Pancreas (tissue), 10 donors: Measurements from ENCODE around the gene CTXND1. TPM values are rescaled to one million over a fixed set of nuclear protein-coding genes. Genes with fewer than 3 reads are reported as not detected.

Experiments used
- ATAC-seq, 4 donors: fragments of 200-7000 bp; cut with Tn5 transposase; one replicate each; pipeline versions ENCODE4 v1.8.0 to v1.9.1; 2020; ENCODE audit warnings: mild to moderate bottlenecking in 4 of 4, moderate library complexity in 4 of 4
- DNase-seq, 6 donors: peaks; one replicate each; pipeline ENCODE4 v3.0.0-alpha.2; 2020
- FAIRE-seq: peaks from 2 replicates; lab custom pipeline; 2012; peaks lifted over from hg19 to GRCh38; lab: Jason Lieb, UNC
- H3K27ac ChIP-seq, 4 donors: fragments of 200-600 bp; sonication (generic); 1 replicate in 3 of 4; 2 replicates in 1 of 4; pipeline versions ENCODE4 v1.5.0 to v1.8.0; 2020
- H3K27me3 ChIP-seq, 4 donors: fragments of 200-600 bp; one replicate each; pipeline ENCODE4 v1.8.0; 2021
- H3K36me3 ChIP-seq, 3 donors: fragments of 200-600 bp; sonication (generic) in 1 of 3; one replicate each; pipeline versions ENCODE4 v1.5.0 to v1.8.0; 2020 to 2021
- H3K4me1 ChIP-seq, 3 donors: fragments of 200-600 bp; one replicate each; pipeline ENCODE4 v1.8.0; 2021
- H3K4me3 ChIP-seq, 4 donors: fragments of 200-600 bp; sonication (generic) in 2 of 4; one replicate each; pipeline versions ENCODE4 v1.5.0 to v1.8.0; 2020 to 2021
- H3K9me3 ChIP-seq, 4 donors: fragments of 200-600 bp; one replicate each; pipeline ENCODE4 v1.8.0; 2021
- WGBS, 2 donors: extraction: QIAGEN DNeasy Blood & Tissue Kit; methylation state at CpG; one replicate each; pipeline ENCODE4 v1.1.7; 2013; 5-methylcytosine and 5-hydroxymethylcytosine counted together
- intact Hi-C, 3 donors: fragments of 100-400 bp; cut with DNase I; formaldehyde crosslinking; loops; one replicate each; pipeline versions ENCODE4 v1.11.1 to v1.14.2; 2022
- polyA plus RNA-seq, 2 donors: library from polyadenylated mRNA; stranded (reverse); fragments of 200-250 nt; gene quantifications; one replicate each; pipeline ENCODE4 v1.2.3, GENCODE V29; 2013
- total RNA-seq, 6 donors: library from RNA; stranded (reverse); fragmentation: NEBNext Ultra II Directional in 4 of 6; extraction: Animal tissue kit (Norgen Biotek cat#: 25700) in 4 of 6; gene quantifications; one replicate each; pipeline versions ENCODE4 v1.2.1 to v1.2.4, GENCODE V29; 2021 to 2023
- TF ChIP-seq, protein P1 (sequence below), 4 donors: fragments of 200-600 bp; sonication (generic) in 3 of 4; IDR thresholded peaks; one replicate each; pipeline versions ENCODE4 v1.5.0 to v1.8.0; 2021; ENCODE audit warnings: antibody characterized with exemption in 4 of 4
- donor health status: healthy with polysubstance abuse.
- donor health status: DM: no; HTN: no; CAD: no; lungs with moderate emphysema.
- donor health status: DM: no; HTN: no; CAD: no.
- donor health status: control.
- donor health status: control.
- donor health status: Bipolar disorder and iron deficiency.
- donor health status: DM: yes; HTN: yes; CAD: no.
- donor health status: DM: no; HTN: no; CAD: no.
- donor health status: DM: no; HTN: no; CAD: no.
- donor health status: DM: yes; HTN: yes; CAD: no.

CTXND1 gene
- total and polyA plus RNA-seq, 8 donors, result 0.37 to 1.4 (median 0.61) TPM

DNA sequence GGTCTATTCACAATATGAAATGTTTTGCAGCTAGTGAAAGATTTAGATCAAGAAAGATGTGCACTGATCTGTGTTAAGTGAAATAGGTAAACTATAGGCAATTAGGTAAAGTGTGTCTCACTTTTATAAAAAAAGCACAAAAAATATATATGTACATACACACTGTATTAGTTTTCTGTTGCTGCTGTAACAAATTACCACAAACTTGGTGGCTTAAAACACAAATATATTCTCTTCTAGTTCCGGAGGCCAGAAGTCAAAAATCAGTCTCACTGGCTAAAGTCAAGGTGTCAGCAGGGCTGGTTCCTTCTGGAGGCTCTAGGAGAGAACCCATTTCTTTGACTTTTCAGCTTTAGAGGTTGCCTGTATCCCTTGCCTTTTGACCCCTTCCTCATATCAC is 88.1 kb downstream of the CTXND1 start:
- FAIRE-seq (no peak), ATAC-seq (no peak)
- 94 to 97% methylated on average over 1 of the region's 1 CpG for WGBS, 2 donors

DNA sequence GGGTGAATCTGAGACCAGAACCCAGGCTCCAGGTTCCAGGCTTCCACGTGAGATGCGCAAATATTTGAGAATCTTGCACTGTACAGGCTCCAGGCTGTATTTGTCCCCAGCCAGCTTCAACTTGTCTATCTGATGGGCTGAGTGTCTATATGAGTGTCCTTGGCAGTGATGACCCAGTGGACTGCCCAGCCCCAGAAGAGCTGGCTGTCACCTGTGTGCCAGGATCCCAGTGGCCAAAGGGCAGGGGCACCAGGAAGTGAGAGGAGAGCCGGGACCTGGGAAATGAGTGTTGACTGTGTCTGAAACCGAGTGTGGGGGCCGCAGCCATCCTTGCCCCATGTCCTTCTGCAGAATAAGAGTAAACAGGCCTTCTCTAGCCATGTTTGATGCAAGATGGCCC is 88.8 kb downstream of the CTXND1 start:
- Histone ChIP-seq H3K4me1 (no peaks in the 10 kb centered on the region), H3K27me3 (no peaks in the 10 kb centered on the region), H3K4me3 (no peak overlapping the region), H3K9me3 (no peaks in the 10 kb centered on the region), H3K27ac (no peak overlapping the region), H3K36me3 (peaks cover 0 to 5% (median 0%) of the 10 kb centered on the region in 3 donors)
- TF ChIP-seq, protein P1, sequence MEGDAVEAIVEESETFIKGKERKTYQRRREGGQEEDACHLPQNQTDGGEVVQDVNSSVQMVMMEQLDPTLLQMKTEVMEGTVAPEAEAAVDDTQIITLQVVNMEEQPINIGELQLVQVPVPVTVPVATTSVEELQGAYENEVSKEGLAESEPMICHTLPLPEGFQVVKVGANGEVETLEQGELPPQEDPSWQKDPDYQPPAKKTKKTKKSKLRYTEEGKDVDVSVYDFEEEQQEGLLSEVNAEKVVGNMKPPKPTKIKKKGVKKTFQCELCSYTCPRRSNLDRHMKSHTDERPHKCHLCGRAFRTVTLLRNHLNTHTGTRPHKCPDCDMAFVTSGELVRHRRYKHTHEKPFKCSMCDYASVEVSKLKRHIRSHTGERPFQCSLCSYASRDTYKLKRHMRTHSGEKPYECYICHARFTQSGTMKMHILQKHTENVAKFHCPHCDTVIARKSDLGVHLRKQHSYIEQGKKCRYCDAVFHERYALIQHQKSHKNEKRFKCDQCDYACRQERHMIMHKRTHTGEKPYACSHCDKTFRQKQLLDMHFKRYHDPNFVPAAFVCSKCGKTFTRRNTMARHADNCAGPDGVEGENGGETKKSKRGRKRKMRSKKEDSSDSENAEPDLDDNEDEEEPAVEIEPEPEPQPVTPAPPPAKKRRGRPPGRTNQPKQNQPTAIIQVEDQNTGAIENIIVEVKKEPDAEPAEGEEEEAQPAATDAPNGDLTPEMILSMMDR (IDR thresholded peaks at IDR 0.05), result no peak
- 80 to 90% methylated on average over 5 of the region's 5 CpGs for WGBS, 2 donors
- ATAC-seq, result peak in 1 of 4 donors; percentile 14
- no peak for FAIRE-seq
- no peak for DNase-seq
- intact Hi-C loops, result no loop called here

More for the DNA sequence above, 88.1 kb downstream of the CTXND1 start:
- Histone ChIP-seq H3K4me3 (no peak overlapping the region), H3K36me3 (peaks cover 0 to 5% (median 0%) of the 10 kb centered on the region in 3 donors), H3K27ac (no peak overlapping the region), H3K4me1 (no peaks in the 10 kb centered on the region), H3K27me3 (no peaks in the 10 kb centered on the region), H3K9me3 (no peaks in the 10 kb centered on the region)
- intact Hi-C loops, result no loop called here
- no peak for DNase-seq
- TF ChIP-seq, protein P1 (IDR thresholded peaks at IDR 0.05), result no peak

GRCh38 chr15:80162059-80162554 is 89.9 kb downstream of the CTXND1 start:
- ATAC-seq (peak in 3 of 4 donors; percentile 18 to 73 (median 58)), DNase-seq (no peak), FAIRE-seq (no peak)
- H3K4me3 ChIP-seq, result no peak overlapping the region
- H3K4me1 ChIP-seq, result no peaks in the 10 kb centered on the region
- TF ChIP-seq, protein P1 (IDR thresholded peaks at IDR 0.05), result no peak
- H3K27ac ChIP-seq, result no peak overlapping the region
- H3K27me3 ChIP-seq, result no peaks in the 10 kb centered on the region
- WGBS, 2 donors, result 47 to 48% methylated on average over 6 of the region's 6 CpGs
- H3K9me3 ChIP-seq, result no peaks in the 10 kb centered on the region
- H3K36me3 ChIP-seq, result peaks cover 0 to 5% (median 0%) of the 10 kb centered on the region in 3 donors
- intact Hi-C loops, result no loop called here

DNA sequence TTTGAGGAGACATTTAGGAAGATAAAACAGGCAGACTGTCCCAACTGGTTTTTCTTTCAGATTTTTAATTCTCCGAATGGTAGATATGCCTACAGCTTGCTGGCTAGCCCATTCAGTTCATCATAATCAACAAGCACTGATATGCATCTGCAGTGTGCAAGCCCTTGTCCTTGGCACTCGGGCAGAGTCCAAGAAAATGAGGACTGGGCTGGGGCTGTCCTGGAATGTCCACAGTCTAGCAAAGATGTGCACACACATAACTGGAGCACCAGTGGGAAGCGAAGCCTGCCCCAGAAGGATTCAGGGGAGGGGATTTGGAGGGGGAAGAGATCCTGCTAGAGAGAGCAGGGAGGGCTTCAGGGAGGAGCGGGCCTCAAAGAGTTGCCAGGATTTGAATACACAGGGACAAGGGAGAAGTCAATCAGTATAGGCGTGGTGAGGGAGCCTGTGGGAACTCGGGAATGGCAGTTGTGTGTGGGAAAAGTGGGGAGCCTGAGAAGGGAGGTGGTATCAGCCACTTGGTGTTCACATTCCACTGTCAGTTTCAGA is 90.5 kb downstream of the CTXND1 start:
- H3K9me3 ChIP-seq, result no peaks in the 10 kb centered on the region
- H3K4me3 ChIP-seq, result no peak overlapping the region
- DNase-seq (no peak), FAIRE-seq (no peak), ATAC-seq (no peak)
- H3K27ac ChIP-seq, result no peak overlapping the region
- H3K27me3 ChIP-seq, result no peaks in the 10 kb centered on the region
- 67 to 81% methylated on average over 6 of the region's 6 CpGs for WGBS, 2 donors
- intact Hi-C loops, result no loop called here
- peaks cover 0 to 5% (median 0%) of the 10 kb centered on the region in 3 donors for H3K36me3 ChIP-seq
- H3K4me1 ChIP-seq, result no peaks in the 10 kb centered on the region
- TF ChIP-seq, protein P1 (IDR thresholded peaks at IDR 0.05), result no peak

DNA sequence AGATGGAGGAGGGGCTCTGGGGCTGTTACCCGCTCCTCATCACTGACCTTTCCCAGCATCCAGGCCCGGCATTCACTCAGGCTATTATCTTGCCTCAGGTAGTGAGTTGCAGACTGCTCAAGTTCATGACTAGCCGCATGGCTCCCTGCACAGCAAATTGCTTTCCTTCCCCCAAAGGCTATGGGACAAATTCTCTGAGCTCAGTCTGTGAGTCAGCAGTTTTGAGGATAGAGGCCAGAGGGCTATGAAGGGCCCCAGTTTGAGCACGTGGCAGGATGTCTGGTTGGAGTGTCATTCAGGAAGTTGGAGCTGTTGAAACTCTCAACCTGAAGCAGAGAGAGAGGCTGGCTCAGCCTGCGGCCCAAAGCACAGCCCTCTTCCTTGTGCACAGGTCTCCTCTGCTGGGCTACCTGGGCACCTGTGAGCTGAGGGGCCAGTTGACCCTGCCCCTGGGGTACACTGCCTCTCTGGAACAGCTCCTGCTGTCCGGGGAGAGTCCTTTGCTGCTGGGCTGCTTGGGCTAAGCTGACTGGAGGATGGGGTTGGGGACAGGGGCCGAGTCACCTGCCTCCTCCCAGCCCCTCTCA is 91.3 kb downstream of the CTXND1 start:
- peaks cover 0 to 5% (median 0%) of the 10 kb centered on the region in 3 donors for H3K36me3 ChIP-seq
- intact Hi-C loops, result no loop called here
- DNase-seq (peak in 1 of 6 donors; percentile 46), FAIRE-seq (no peak), ATAC-seq (peak in 3 of 4 donors; percentile 62 to 85 (median 84))
- H3K27ac ChIP-seq, result no peak overlapping the region
- H3K27me3 ChIP-seq, result no peaks in the 10 kb centered on the region
- TF ChIP-seq, protein P1 (IDR thresholded peaks at IDR 0.05), result no peak
- no peaks in the 10 kb centered on the region for H3K9me3 ChIP-seq
- WGBS, 2 donors, result 80 to 86% methylated on average over 7 of the region's 7 CpGs
- no peaks in the 10 kb centered on the region for H3K4me1 ChIP-seq
- H3K4me3 ChIP-seq, result no peak overlapping the region
